Activated CD8-positive, alpha-beta T cell treated with anti-CD3 and anti-CD28 coated beads for 36 hours (primary cell): ENCODE results near the gene TOLLIP. TPM values are rescaled to one million over a fixed set of nuclear protein-coding genes. Genes with fewer than 3 reads are reported as not detected.

Experiments used
- ATAC-seq: fragments of 200-7000 bp; cut with Tn5 transposase; one replicate; pipeline ENCODE4 v1.10.0; 2021; ENCODE audit warnings: mild to moderate bottlenecking, moderate library complexity
- CTCF ChIA-PET: fragments of 350-600 bp; sonication (Branson Sonifier 250); formaldehyde crosslinking; loops from one replicate; lab custom pipeline; 2021; ENCODE audit warnings: antibody characterized with exemption; lab: Charles Lee
- POLR2A ChIA-PET: fragments of 350-600 bp; sonication (Branson Sonifier 250); formaldehyde crosslinking; loops from one replicate; lab custom pipeline; 2021; ENCODE audit warnings: antibody characterized with exemption; lab: Charles Lee
- DNase-seq: peaks from one replicate; pipeline ENCODE4 v3.0.0-alpha.2; 2020
- H3K27ac Mint-ChIP-seq: one replicate; pipeline ENCODE4 v1.8.0; 2021; ENCODE audit warnings: mild to moderate bottlenecking, mixed read lengths
- H3K27me3 Mint-ChIP-seq: one replicate; pipeline ENCODE4 v1.8.0; 2021; ENCODE audit warnings: mixed read lengths
- H3K36me3 Mint-ChIP-seq: one replicate; pipeline ENCODE4 v1.8.0; 2021; ENCODE audit warnings: low read depth, mixed read lengths
- H3K4me1 Mint-ChIP-seq: one replicate; pipeline ENCODE4 v1.8.0; 2021; ENCODE audit warnings: low read depth, mixed read lengths
- H3K4me3 Mint-ChIP-seq: one replicate; pipeline ENCODE4 v1.8.0; 2021; ENCODE audit warnings: mild to moderate bottlenecking, moderate library complexity, mixed read lengths
- H3K9me3 Mint-ChIP-seq: one replicate; pipeline ENCODE4 v1.8.0; 2021; ENCODE audit warnings: mixed read lengths
- intact Hi-C: fragments of 100-400 bp; cut with micrococcal nuclease; formaldehyde crosslinking; loops from one replicate; pipeline ENCODE4 v1.10.0; 2022
- total RNA-seq, 2 experiments: library from RNA; stranded (reverse); gene quantifications; one replicate each; pipeline ENCODE4 v1.2.3, GENCODE V29; 2021
- TF ChIP-seq, protein P1 (sequence below): fragments of 200-600 bp; IDR thresholded peaks from one replicate; pipeline ENCODE4 v1.8.0; 2022; ENCODE audit warnings: antibody characterized with exemption, mild to moderate bottlenecking

The TOLLIP gene
- total RNA-seq, 2 experiments from 2014 or later: 32.4 to 33.1 TPM

DNA sequence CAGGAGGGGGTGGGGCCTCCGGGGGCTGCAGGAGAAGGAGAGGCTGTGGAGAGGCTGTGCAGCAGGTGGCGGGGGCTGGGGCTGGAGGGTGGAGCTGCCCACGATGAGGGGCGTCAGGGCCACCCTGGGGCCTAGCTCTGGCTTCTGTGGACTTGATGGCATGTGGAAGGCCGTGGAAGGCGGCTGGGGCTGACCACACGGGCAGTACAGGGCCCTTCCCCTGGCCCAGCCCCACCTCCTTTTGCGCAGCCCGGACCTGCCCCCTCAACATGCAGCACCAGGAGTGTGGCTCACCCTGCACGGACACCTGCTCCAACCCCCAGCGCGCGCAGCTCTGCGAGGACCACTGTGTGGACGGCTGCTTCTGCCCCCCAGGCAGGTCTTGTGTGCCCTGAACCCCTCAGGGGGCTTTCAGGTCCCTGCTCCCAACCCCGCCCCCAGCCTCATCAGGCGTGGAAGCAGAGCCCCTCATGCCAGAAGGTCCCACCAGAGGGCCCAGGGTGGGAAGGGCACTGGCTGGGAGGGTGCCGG lies 80.4 kb downstream of the TOLLIP start:
- CTCF ChIA-PET: no interaction called here
- intact Hi-C loops: no loop called here

DNA sequence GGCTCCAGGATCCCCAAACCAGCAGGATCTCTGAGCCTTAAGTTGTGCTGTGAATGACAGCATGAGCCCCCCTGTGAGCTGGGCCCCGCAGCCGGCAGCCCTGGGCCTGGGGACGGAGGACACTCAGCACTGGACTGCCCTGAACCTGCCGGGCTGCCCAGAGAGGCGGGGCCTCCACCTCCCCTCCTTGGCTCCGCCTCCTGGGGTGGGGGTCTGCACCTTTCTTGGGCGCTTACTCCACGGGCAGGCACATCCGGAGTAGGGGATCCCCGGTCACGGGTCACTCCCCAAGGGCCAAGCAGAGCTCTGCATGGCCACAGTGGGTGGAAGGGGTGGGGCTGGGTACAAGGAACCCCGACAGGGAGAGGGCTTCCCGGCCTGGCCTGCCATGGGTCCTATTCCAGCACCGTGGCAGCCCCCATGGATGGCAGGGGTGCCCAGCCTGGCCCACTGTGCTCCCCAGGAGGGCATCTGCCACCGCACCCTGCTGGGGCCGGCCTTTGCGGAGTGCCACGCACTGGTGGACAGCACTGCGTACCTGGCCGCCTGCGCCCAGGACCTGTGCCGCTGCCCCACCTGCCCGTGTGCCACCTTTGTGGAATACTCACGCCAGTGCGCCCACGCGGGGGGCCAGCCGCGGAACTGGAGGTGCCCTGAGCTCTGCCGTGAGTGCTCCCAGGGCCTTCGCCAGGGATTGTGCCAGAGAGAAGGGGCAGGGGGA lies 81.2 kb downstream of the TOLLIP start:
- peaks cover 1% of the 10 kb centered on the region for H3K27me3 Mint-ChIP-seq
- CTCF ChIA-PET: no interaction called here
- H3K4me3 Mint-ChIP-seq: no peak overlapping the region
- no peak overlapping the region for H3K27ac Mint-ChIP-seq
- H3K4me1 Mint-ChIP-seq: no peaks in the 10 kb centered on the region
- ATAC-seq (no peak), DNase-seq (no peak)
- TF ChIP-seq, protein P1, sequence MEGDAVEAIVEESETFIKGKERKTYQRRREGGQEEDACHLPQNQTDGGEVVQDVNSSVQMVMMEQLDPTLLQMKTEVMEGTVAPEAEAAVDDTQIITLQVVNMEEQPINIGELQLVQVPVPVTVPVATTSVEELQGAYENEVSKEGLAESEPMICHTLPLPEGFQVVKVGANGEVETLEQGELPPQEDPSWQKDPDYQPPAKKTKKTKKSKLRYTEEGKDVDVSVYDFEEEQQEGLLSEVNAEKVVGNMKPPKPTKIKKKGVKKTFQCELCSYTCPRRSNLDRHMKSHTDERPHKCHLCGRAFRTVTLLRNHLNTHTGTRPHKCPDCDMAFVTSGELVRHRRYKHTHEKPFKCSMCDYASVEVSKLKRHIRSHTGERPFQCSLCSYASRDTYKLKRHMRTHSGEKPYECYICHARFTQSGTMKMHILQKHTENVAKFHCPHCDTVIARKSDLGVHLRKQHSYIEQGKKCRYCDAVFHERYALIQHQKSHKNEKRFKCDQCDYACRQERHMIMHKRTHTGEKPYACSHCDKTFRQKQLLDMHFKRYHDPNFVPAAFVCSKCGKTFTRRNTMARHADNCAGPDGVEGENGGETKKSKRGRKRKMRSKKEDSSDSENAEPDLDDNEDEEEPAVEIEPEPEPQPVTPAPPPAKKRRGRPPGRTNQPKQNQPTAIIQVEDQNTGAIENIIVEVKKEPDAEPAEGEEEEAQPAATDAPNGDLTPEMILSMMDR: no peak
- POLR2A ChIA-PET: no interaction called here
- intact Hi-C loops: no loop called here
- H3K36me3 Mint-ChIP-seq: no peaks in the 10 kb centered on the region
- no peaks in the 10 kb centered on the region for H3K9me3 Mint-ChIP-seq

More for the DNA sequence above, 80.4 kb downstream of the TOLLIP start:
- POLR2A ChIA-PET: no interaction called here
- no peak for DNase-seq
- Mint-ChIP-seq H3K4me3 (no peak overlapping the region), H3K9me3 (no peaks in the 10 kb centered on the region), H3K27ac (no peak overlapping the region), H3K27me3 (peaks cover 1% of the 10 kb centered on the region), H3K4me1 (no peaks in the 10 kb centered on the region), H3K36me3 (no peaks in the 10 kb centered on the region)
- TF ChIP-seq, protein P1: no peak
- ATAC-seq: no peak

GRCh38 chr11:1227551-1228100 lies 81.8 kb downstream of the TOLLIP start:
- no peaks in the 10 kb centered on the region for H3K9me3 Mint-ChIP-seq
- H3K27me3 Mint-ChIP-seq: peaks cover 1% of the 10 kb centered on the region
- POLR2A ChIA-PET: no interaction called here
- TF ChIP-seq, protein P1: no peak
- ATAC-seq: no peak
- H3K4me1 Mint-ChIP-seq: no peaks in the 10 kb centered on the region
- H3K27ac Mint-ChIP-seq: no peak overlapping the region
- intact Hi-C loops: no loop called here
- no peaks in the 10 kb centered on the region for H3K36me3 Mint-ChIP-seq
- CTCF ChIA-PET: no interaction called here
- no peak for DNase-seq
- H3K4me3 Mint-ChIP-seq: no peak overlapping the region

DNA sequence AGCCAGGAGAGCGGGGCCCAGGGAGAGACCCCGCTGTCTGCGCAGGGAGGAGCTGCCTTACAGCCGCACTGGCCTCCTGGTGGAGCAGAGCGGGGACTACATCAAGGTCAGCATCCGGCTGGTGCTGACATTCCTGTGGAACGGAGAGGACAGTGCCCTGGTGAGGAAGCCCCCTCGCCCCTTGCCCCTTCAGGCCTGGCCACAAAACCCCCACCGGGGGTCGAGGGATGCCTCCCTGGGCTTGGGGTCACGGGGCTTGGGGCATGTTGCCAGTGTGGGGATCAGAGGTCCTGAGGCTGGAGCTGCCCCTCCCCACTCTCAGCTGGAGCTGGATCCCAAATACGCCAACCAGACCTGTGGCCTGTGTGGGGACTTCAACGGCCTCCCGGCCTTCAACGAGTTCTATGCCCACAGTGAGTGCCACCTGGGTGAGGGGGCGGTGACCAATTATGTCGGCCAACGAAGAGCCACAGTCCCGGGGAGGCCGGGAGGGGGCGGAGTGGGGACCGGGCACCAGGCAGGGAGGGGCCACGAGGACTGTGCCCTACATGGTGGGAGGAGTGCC lies 82.4 kb downstream of the TOLLIP start:
- no peaks in the 10 kb centered on the region for H3K4me1 Mint-ChIP-seq
- no peaks in the 10 kb centered on the region for H3K9me3 Mint-ChIP-seq
- TF ChIP-seq, protein P1: no peak
- DNase-seq (no peak), ATAC-seq (no peak)
- no peak overlapping the region for H3K27ac Mint-ChIP-seq
- H3K4me3 Mint-ChIP-seq: no peak overlapping the region
- ChIA-PET CTCF (no interaction called here), POLR2A (no interaction called here)
- H3K27me3 Mint-ChIP-seq: peaks cover 1% of the 10 kb centered on the region
- H3K36me3 Mint-ChIP-seq: no peaks in the 10 kb centered on the region
- intact Hi-C loops: no loop called here
